Measurements from ENCODE around the gene SYNGR2. TPM values are rescaled to one million over a fixed set of nuclear protein-coding genes. Genes with fewer than 3 reads are reported as not detected.

SYNGR2 gene
- total RNA-seq = 12.8 and 13.8 TPM in 2 replicates

GRCh38 chr17:78168242-78168902 lies at the start of gene SYNGR2:
Gene SYNGR2 (plus strand): TSS chr17:78168581. CDS start chr17:78168617, 36 bp downstream.

DNA sequence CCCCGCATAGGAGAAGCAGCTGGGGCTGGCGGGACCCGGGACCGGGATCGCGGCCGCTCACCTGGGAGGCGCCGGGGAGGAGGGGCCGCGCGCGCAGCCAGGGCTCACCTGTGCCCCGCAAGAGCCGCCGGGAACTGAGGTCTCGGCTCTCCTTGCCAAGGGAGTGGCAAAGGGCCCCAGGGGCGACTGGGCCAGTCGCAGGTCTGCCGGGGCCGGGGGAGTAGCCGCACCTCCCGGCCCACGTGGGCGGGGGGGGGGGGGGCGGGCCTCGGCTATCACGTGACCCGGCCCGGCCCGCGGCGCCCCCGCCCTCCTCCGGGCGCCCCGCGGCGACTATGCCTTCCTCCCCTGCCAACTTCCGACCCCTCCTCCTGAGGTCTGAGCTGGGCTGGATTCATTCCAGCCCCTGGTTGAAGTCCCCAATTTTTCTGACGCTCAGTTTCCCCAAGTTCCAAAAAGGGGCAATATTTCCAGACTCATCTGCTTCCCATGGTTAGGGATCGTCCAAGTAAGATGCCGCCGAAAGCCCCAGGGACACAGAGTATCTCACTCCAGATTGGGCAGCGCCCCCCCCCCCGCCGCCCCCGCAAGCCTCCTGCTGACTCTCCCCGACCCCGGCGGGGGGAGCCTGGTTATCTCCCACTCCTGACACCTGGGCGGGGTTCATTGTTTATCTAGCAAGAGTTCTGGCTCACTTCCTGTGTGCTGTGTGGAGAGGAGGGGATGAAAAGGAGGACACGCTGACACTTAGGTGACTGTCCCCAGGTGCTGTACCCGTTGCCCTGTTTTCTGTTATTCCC lies 39.6 kb upstream of the SYNGR2 start, which contains the start of gene TMC6:
Gene TMC6, minus strand, starts transcription at position 205 of the 800 bp plus-strand sequence. CDS start 1,923 bp downstream, outside the sequence.

GRCh38 chr17:78130437-78131101 lies 37.8 kb upstream of the SYNGR2 start, which contains the start of gene TMC8:
Gene TMC8 (plus strand): TSS chr17:78130771. CDS start chr17:78131589, 818 bp downstream.

GRCh38 chr17:78186692-78187595 lies 18.6 kb downstream of the SYNGR2 start, which contains the start of the genes AFMID and TK1:
Gene AFMID (plus strand): TSS chr17:78187362. CDS start chr17:78187371, 9 bp downstream.
Gene TK1 (minus strand): TSS chr17:78187052. CDS start chr17:78186994, 58 bp downstream.

GRCh38 chr17:78214016-78214705 lies 45.8 kb downstream of the SYNGR2 start, which contains the start of gene BIRC5:
Gene BIRC5 (plus strand): TSS chr17:78214253. CDS start chr17:78214317, 64 bp downstream.

Other genes starting within 250 kb of the SYNGR2 start
- gene TNRC6C, start 209.9 kb upstream of the SYNGR2 start, total RNA-seq = 1.7 and 3.9 TPM in 2 replicates
- gene TMC6, start 39.8 kb upstream of the SYNGR2 start, total RNA-seq = 0.53 and 0.58 TPM in 2 replicates
- gene TMC8, start 37.8 kb upstream of the SYNGR2 start, total RNA-seq = not detected in 2 replicates
- not detected in 2 replicates for gene C17orf99, start 22.2 kb upstream of the SYNGR2 start, total RNA-seq
- gene TK1, start 18.5 kb downstream of the SYNGR2 start, total RNA-seq = 258 and 283 TPM in 2 replicates
- gene AFMID, start 18.8 kb downstream of the SYNGR2 start, total RNA-seq = 18.2 and 28.7 TPM in 2 replicates
- gene BIRC5, start 45.7 kb downstream of the SYNGR2 start, total RNA-seq = 93.4 and 99.5 TPM in 2 replicates
- gene TMEM235, start 63.0 kb downstream of the SYNGR2 start, total RNA-seq = not detected in 2 replicates
- gene SOCS3, start 191.5 kb downstream of the SYNGR2 start, total RNA-seq = 44.0 and 48.4 TPM in 2 replicates
- gene PGS1, start 210.1 kb downstream of the SYNGR2 start, total RNA-seq = 25.9 and 31.4 TPM in 2 replicates

Data from myometrial cell (primary cell).